ENCODE data around the gene SCN4B.

DNA sequence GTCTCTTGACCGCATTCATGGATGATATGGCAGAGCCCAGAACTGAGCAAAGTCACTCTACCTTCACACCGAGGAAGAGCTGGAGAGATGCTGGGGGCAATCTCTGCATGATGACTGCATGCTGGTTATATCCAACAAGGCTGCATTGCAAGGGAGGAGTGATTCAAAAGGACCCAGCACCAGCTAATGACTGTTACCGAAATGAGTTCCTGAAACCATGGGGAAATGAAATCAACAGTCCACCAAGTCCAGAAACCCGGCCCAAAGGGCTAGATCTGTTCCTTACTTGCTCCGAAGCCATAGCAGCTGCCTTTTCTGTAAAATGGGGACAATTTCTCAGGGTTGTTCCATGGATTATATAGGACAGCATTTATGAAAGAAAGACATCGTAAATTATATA, 64.7 kb downstream of the SCN4B start:
- TF ChIP-seq POLR2AphosphoS5 (IDR thresholded peaks at IDR 0.05; ENCODE audit: low read depth, low read length) (no peak), POLR2A (IDR thresholded peaks at IDR 0.05; ENCODE audit: low read depth, low read length) (no peak), TAF1 (IDR thresholded peaks at IDR 0.05; ENCODE audit: borderline replicate concordance, low read depth, low read length) (no peak)
